ENCODE measurements around the gene RNF114.
"Not testable (repeated sequence)": the region's sequence is repeated elsewhere in the genome, so short reads cannot be mapped to it uniquely, and the experiment has no call there.

The RNF114 gene

GRCh38 chr20:49892817-49893216 lies 43.4 kb upstream of the RNF114 start:
- in situ Hi-C loops (cut with HindIII; ENCODE audit: low pct_unique_long_range_greater_than_20kb, low sequenced_read_pairs): no loop called here
- no peak for DNase-seq (ENCODE audit: low read depth in 1 of 2, low spot score in 1 of 2)
- TF ChIP-seq JUND (IDR thresholded peaks at IDR 0.05; ENCODE audit: low read depth): no peak

GRCh38 chr20:49893242-49894072 lies 42.7 kb upstream of the RNF114 start:
- DNase-seq (ENCODE audit: low read depth in 1 of 2, low spot score in 1 of 2): no peak
- TF ChIP-seq JUND (IDR thresholded peaks at IDR 0.05; ENCODE audit: low read depth): no peak
- in situ Hi-C loops (cut with HindIII; ENCODE audit: low pct_unique_long_range_greater_than_20kb, low sequenced_read_pairs): no loop called here

GRCh38 chr20:49894073-49894470 lies 42.1 kb upstream of the RNF114 start:
- no peak for DNase-seq (ENCODE audit: low read depth in 1 of 2, low spot score in 1 of 2)
- in situ Hi-C loops (cut with HindIII; ENCODE audit: low pct_unique_long_range_greater_than_20kb, low sequenced_read_pairs): no loop called here
- no peak for TF ChIP-seq JUND (IDR thresholded peaks at IDR 0.05; ENCODE audit: low read depth)

- DNase-seq (ENCODE audit: low read depth in 1 of 2, low spot score in 1 of 2); in situ Hi-C loops (cut with HindIII; ENCODE audit: low pct_unique_long_range_greater_than_20kb, low sequenced_read_pairs): not testable (repeated sequence)
Measured at GRCh38 chr20:49895474-49896093, 40.6 kb upstream of the RNF114 start.

GRCh38 chr20:49896204-49896603 lies 40.0 kb upstream of the RNF114 start:
- TF ChIP-seq JUND (IDR thresholded peaks at IDR 0.05; ENCODE audit: low read depth): no peak
- in situ Hi-C loops (cut with HindIII; ENCODE audit: low pct_unique_long_range_greater_than_20kb, low sequenced_read_pairs): no loop called here

GRCh38 chr20:49899541-49900383 lies 36.4 kb upstream of the RNF114 start:
- no peak for TF ChIP-seq JUND (IDR thresholded peaks at IDR 0.05; ENCODE audit: low read depth)
- peak in 1 of 2 experiments; percentile 78 for DNase-seq (ENCODE audit: low read depth in 1 of 2, low spot score in 1 of 2)
- in situ Hi-C loops (cut with HindIII; ENCODE audit: low pct_unique_long_range_greater_than_20kb, low sequenced_read_pairs): no loop called here

More at GRCh38 chr20:49896204-49896603, 40.0 kb upstream of the RNF114 start:
- DNase-seq (ENCODE audit: low read depth in 1 of 2, low spot score in 1 of 2): no peak

- in situ Hi-C loops (cut with HindIII; ENCODE audit: low pct_unique_long_range_greater_than_20kb, low sequenced_read_pairs): no loop called here
- TF ChIP-seq JUND (IDR thresholded peaks at IDR 0.05; ENCODE audit: low read depth): no peak
- DNase-seq (ENCODE audit: low read depth in 1 of 2, low spot score in 1 of 2): peak; percentile 61 to 72
Measured at GRCh38 chr20:49901588-49901987, 34.6 kb upstream of the RNF114 start.

GRCh38 chr20:49904440-49905214 lies 31.6 kb upstream of the RNF114 start:
- in situ Hi-C loops (cut with HindIII; ENCODE audit: low pct_unique_long_range_greater_than_20kb, low sequenced_read_pairs): no loop called here
- no peak for TF ChIP-seq JUND (IDR thresholded peaks at IDR 0.05; ENCODE audit: low read depth)
- DNase-seq (ENCODE audit: low read depth in 1 of 2, low spot score in 1 of 2): no peak

- no peak for TF ChIP-seq JUND (IDR thresholded peaks at IDR 0.05; ENCODE audit: low read depth)
- DNase-seq (ENCODE audit: low read depth in 1 of 2, low spot score in 1 of 2): no peak
- in situ Hi-C loops (cut with HindIII; ENCODE audit: low pct_unique_long_range_greater_than_20kb, low sequenced_read_pairs): no loop called here
Measured at GRCh38 chr20:49905415-49906091, 30.6 kb upstream of the RNF114 start.

- no peak for TF ChIP-seq JUND (IDR thresholded peaks at IDR 0.05; ENCODE audit: low read depth)
- in situ Hi-C loops (cut with HindIII; ENCODE audit: low pct_unique_long_range_greater_than_20kb, low sequenced_read_pairs): no loop called here
- DNase-seq (ENCODE audit: low read depth in 1 of 2, low spot score in 1 of 2): no peak
Measured at GRCh38 chr20:49906101-49906604, 30.0 kb upstream of the RNF114 start.

- TF ChIP-seq JUND (IDR thresholded peaks at IDR 0.05; ENCODE audit: low read depth): no peak
- no peak for DNase-seq (ENCODE audit: low read depth in 1 of 2, low spot score in 1 of 2)
- in situ Hi-C loops (cut with HindIII; ENCODE audit: low pct_unique_long_range_greater_than_20kb, low sequenced_read_pairs): no loop called here
Measured at GRCh38 chr20:49906615-49907154, 29.5 kb upstream of the RNF114 start.
